Fibroblast of pulmonary artery (primary cell): Measurements from ENCODE around the gene PTPN14.

Experiments
- DNase-seq: peaks from one replicate; pipeline ENCODE4 v3.0.0-alpha.2; 2010; ENCODE audit warnings: low read depth
- H3K4me3 ChIP-seq: replicated peaks from 2 replicates; pipeline ENCODE4 v1.5.1; 2011; ENCODE audit warnings: low read depth, mild to moderate bottlenecking, control low read depth, low read length, moderate library complexity
- CTCF ChIP-seq: IDR thresholded peaks from 2 replicates; pipeline ENCODE4 v1.5.1; 2011; ENCODE audit warnings: mild to moderate bottlenecking, control low read depth, low read length, inconsistent platforms; ENCODE audit errors: missing control alignments

The PTPN14 gene

DNA sequence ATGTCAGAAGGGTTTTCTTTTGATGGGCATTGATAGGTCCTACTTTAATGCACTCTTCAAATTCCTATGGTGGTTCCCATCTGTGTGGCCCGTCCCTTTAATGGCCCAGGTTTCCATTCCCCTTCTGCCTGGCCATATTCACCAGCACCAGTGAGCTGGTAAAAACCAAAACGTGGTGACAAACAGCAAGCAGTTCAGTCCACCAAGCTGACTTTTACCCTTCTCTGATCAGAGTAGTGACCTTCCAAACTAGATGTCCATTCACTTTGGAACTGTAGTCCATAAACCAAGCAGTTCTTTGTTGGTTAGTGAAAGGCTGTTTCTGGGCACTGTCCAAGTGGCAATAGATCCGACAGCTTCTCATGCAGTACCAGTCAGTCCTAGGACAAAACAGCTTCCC lies 209.9 kb downstream of the PTPN14 start:
- no peak overlapping the region for H3K4me3 ChIP-seq
- no peak for DNase-seq

DNA sequence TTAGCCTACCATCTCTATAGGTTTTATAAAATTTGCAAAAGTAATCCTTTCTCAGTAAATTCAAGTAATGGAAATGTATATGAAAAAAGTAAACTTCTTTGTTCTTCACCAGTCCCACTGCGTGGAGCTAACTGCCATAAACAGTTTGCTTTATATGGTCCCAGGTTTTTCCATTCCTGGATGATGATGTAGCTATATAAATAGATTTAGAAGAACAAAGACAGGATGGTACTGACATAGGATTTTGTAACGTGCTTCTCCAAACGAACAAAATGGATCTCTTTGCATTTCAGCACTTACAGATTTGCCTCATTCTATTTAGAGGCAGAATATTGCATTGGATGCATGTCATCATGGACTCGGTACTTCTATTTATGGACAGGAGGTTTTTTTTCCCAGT lies 213.2 kb downstream of the PTPN14 start:
- no peak for TF ChIP-seq CTCF
- DNase-seq: no peak
- no peak overlapping the region for H3K4me3 ChIP-seq

More for the DNA sequence above, 209.9 kb downstream of the PTPN14 start:
- TF ChIP-seq CTCF: no peak

DNA sequence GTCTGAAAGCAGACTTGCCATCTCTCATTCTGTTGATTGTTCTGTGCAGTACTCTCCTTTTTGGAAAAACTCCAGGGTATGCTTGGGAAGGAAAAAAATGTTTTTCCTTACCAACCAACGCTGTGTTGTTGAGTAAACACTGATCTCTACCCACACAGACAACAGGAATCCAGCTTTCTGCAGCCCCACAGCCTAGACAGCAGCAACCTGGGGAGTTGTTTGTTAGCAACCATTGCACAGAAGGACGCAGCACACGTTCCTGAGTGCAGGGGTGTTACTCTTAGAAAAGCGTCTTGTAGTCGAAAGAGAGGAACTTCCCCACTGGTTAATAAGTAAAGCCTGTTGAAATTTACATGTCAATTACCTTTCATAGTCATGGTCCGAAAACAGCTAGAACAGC lies 213.9 kb downstream of the PTPN14 start:
- H3K4me3 ChIP-seq: no peak overlapping the region
- no peak for TF ChIP-seq CTCF
- DNase-seq: peak; percentile 85

DNA sequence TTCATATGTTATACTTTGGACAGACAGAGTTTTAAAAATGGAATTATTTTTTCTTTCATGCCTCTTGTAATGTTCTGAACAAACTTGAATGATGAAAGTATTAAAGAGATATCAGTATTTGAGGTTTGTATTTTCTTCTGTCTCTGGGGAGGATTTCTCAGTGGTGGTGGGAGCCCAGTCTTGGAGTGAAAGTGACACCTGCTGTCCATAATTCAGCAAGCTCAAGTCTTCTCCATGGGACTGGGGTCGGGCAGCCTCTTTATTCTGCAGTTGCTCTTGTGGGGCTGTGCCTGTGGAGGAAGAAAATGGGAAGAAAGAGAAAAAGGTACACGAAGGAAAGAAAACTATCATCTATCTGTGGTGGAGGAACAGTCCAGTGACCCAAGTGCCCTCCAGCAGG lies 214.4 kb downstream of the PTPN14 start:
- TF ChIP-seq CTCF: no peak
- H3K4me3 ChIP-seq: no peak overlapping the region
- no peak for DNase-seq

DNA sequence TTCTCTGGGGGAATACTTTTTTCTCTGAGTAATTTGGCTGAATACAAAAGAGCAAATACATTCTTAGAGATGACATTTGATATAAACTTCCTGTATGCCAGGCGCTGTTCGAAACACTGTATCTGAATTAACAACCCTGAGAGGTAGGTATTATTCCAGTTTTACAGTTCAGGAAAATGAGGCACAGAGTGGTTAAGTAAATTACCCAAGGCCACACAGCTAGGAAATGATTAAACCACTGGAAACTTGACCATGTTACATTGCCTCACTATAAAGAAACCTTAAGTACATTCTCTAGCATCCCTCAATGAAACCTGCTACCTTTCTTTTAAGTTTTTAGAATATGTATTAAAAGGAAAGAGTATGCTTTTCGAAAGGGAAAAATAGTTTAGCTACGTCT lies 215.8 kb downstream of the PTPN14 start:
- DNase-seq: no peak
- TF ChIP-seq CTCF: no peak
- no peak overlapping the region for H3K4me3 ChIP-seq

GRCh38 chr1:214332946-214333798 lies 218.2 kb downstream of the PTPN14 start:
- peak; percentile 68 for DNase-seq
- peak; percentile 97 for TF ChIP-seq CTCF
- H3K4me3 ChIP-seq: no peak overlapping the region
